ENCODE data around the gene RIOK2. TPM values are rescaled to one million over a fixed set of nuclear protein-coding genes. Genes with fewer than 3 reads are reported as not detected.
"Not testable (repeated sequence)": the region's sequence is repeated elsewhere in the genome, so short reads cannot be mapped to it uniquely, and the experiment has no call there.

RIOK2 gene
- total RNA-seq, 1 donor, result 27.5 TPM

GRCh38 chr5:97142521-97143254 lies 40.4 kb downstream of the RIOK2 start, which contains the start of gene LIX1:
Gene LIX1, minus strand, starts transcription at chr5:97142611. Its CDS starts 35 bp downstream, at chr5:97142576.
- DNase-seq (ENCODE audit: low read depth), result peak; percentile 39
- TF ChIP-seq, protein P1, sequence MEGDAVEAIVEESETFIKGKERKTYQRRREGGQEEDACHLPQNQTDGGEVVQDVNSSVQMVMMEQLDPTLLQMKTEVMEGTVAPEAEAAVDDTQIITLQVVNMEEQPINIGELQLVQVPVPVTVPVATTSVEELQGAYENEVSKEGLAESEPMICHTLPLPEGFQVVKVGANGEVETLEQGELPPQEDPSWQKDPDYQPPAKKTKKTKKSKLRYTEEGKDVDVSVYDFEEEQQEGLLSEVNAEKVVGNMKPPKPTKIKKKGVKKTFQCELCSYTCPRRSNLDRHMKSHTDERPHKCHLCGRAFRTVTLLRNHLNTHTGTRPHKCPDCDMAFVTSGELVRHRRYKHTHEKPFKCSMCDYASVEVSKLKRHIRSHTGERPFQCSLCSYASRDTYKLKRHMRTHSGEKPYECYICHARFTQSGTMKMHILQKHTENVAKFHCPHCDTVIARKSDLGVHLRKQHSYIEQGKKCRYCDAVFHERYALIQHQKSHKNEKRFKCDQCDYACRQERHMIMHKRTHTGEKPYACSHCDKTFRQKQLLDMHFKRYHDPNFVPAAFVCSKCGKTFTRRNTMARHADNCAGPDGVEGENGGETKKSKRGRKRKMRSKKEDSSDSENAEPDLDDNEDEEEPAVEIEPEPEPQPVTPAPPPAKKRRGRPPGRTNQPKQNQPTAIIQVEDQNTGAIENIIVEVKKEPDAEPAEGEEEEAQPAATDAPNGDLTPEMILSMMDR (IDR thresholded peaks at IDR 0.05; ENCODE audit: insufficient read depth, low read length), result peak; percentile 62

DNA sequence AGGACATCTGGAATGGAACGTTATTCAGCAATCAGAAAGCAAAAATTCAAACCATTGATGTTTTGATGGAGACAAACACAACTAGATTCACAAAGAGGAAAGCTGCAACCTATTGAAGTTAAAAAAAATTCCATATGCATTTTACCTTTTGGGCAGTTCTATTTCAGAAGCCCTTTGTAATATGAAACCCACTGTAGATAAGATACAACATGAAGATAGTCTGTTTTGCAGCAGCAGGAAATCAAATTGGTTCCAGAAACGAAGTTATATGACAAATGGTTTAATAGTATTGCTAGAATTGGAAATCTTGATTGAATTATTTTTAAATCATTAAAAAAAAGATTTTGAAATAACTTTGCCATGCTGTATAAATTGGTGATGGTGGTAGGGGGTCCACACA lies 41.5 kb downstream of the RIOK2 start:
- no peak for DNase-seq (ENCODE audit: low read depth)
- H3K4me3 ChIP-seq (ENCODE audit: low read depth, low read length), result no peak overlapping the region
- TF ChIP-seq, protein P1 (IDR thresholded peaks at IDR 0.05; ENCODE audit: insufficient read depth, low read length), result no peak

More at GRCh38 chr5:97142521-97143254, 40.4 kb downstream of the RIOK2 start, which contains the start of gene LIX1:
- no peak within 1 kb of the TSS for H3K4me3 ChIP-seq (ENCODE audit: low read depth, low read length)

DNA sequence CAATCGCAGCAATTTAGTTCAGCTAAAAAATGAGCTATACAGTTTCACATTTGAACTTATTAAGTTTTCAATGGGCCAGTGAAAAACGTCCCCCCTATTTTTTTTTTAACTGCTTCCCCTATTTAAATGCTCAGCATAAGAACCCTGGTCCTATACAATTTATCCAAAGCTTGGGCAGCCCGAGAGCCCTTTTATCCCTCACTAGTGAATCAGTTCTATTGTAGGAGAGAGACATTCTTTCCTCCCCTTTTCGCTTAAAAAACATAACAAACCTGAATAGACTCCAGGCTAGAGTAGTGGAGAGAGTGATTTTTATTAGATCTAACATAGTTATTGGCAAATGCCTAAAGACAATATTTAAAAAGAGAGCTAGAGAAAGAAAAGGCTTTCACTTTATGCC lies 42.0 kb downstream of the RIOK2 start:
- TF ChIP-seq, protein P1 (IDR thresholded peaks at IDR 0.05; ENCODE audit: insufficient read depth, low read length), result no peak
- no peak for DNase-seq (ENCODE audit: low read depth)
- no peak overlapping the region for H3K4me3 ChIP-seq (ENCODE audit: low read depth, low read length)

DNA sequence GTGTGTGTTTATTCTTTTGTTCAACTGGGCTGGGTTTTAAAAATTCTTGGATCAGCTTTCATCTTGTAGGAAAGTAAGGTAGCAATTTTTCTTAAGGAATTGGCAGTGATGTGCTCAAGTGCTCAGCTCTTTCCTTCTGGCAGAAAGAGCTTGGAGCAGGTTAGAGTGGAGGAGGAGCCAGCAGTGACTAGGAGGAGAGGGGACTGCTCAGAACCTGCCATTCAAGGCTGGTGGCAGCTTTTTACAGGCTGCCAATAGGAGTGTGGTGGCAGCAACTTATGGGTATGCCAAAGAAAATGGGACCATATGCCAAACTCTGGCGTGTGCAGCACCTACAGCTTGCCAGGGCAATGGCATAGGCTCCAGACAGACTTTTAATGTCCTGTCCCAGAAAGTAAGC lies 42.8 kb downstream of the RIOK2 start:
- H3K4me3 ChIP-seq (ENCODE audit: low read depth, low read length); DNase-seq (ENCODE audit: low read depth): not testable (repeated sequence)

DNA sequence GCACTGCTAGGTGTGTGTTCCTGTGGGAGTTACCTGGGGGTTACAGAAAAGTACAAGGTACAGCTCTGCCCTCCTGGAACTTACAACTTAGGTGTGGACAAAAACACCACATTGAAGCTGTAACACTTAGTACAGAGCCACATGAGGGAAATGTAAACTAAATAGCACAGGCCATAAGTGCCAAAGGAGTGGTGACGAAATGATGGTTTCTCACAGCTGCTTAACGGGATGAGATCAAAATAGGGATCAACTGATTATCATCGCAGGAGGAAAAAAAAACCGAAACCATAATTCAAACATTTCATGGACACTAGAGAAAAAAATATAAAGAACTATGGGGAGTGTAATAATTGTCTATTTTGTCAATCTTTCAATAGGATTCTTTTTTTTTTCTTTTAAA lies 46.6 kb downstream of the RIOK2 start:
- TF ChIP-seq, protein P1 (IDR thresholded peaks at IDR 0.05; ENCODE audit: insufficient read depth, low read length), result no peak
- no peak for DNase-seq (ENCODE audit: low read depth)
- no peak overlapping the region for H3K4me3 ChIP-seq (ENCODE audit: low read depth, low read length)

- no peak overlapping the region for H3K4me3 ChIP-seq (ENCODE audit: low read depth, low read length)
- no peak for DNase-seq (ENCODE audit: low read depth)
- TF ChIP-seq, protein P1 (IDR thresholded peaks at IDR 0.05; ENCODE audit: insufficient read depth, low read length), result no peak
These were observed 47.2 kb downstream of the RIOK2 start for GRCh38 chr5:97135868-97136267.

- TF ChIP-seq, protein P1 (IDR thresholded peaks at IDR 0.05; ENCODE audit: insufficient read depth, low read length), result no peak
- H3K4me3 ChIP-seq (ENCODE audit: low read depth, low read length), result no peak overlapping the region
- no peak for DNase-seq (ENCODE audit: low read depth)
These were observed 48.4 kb downstream of the RIOK2 start for GRCh38 chr5:97134634-97135033.

Measured in fibroblast of the aortic adventitia (primary cell).